Activated naive CD8-positive, alpha-beta T cell treated with anti-CD3 and anti-CD28 coated beads, Interleukin-2, amount 10 ng/mL, durations not matched to agents 7 days and 5 days (primary cell): Measurements from ENCODE around the gene ZC3H8. TPM values are rescaled to one million over a fixed set of nuclear protein-coding genes. Genes with fewer than 3 reads are reported as not detected.

Experiments used
- ATAC-seq: fragments of 150-1000 bp; cut with Tn5 transposase; one replicate; pipeline ENCODE4 v1.10.0; 2021; ENCODE audit warnings: low read depth, moderate library complexity
- POLR2A ChIA-PET: fragments of 350-600 bp; sonication (Branson Sonifier 250); formaldehyde crosslinking; loops from one replicate; lab custom pipeline; 2021; ENCODE audit warnings: antibody characterized with exemption; lab: Charles Lee
- DNase-seq: peaks from one replicate; pipeline ENCODE4 v3.0.0; 2021
- H3K27ac Mint-ChIP-seq: one replicate; pipeline ENCODE4 v1.8.0; 2022; ENCODE audit warnings: mild to moderate bottlenecking, mixed read lengths
- H3K27me3 Mint-ChIP-seq: one replicate; pipeline ENCODE4 v1.8.0; 2022; ENCODE audit warnings: mild to moderate bottlenecking, moderate library complexity, mixed read lengths
- H3K36me3 Mint-ChIP-seq: one replicate; pipeline ENCODE4 v1.8.0; 2021; ENCODE audit warnings: mild to moderate bottlenecking, mixed read lengths
- H3K4me1 Mint-ChIP-seq: one replicate; pipeline ENCODE4 v1.8.0; 2021; ENCODE audit warnings: mixed read lengths
- H3K4me3 Mint-ChIP-seq: one replicate; pipeline ENCODE4 v1.8.0; 2022; ENCODE audit warnings: mild to moderate bottlenecking, moderate library complexity, mixed read lengths
- H3K9me3 Mint-ChIP-seq: one replicate; pipeline ENCODE4 v1.8.0; 2021; ENCODE audit warnings: mixed read lengths
- total RNA-seq, 2 experiments: library from RNA; stranded (reverse); gene quantifications; one replicate each; pipeline ENCODE4 v1.2.3, GENCODE V29; 2021

Gene ZC3H8
- total RNA-seq, 2 experiments from 2014 or later, result 15.7 to 17.1 TPM

DNA sequence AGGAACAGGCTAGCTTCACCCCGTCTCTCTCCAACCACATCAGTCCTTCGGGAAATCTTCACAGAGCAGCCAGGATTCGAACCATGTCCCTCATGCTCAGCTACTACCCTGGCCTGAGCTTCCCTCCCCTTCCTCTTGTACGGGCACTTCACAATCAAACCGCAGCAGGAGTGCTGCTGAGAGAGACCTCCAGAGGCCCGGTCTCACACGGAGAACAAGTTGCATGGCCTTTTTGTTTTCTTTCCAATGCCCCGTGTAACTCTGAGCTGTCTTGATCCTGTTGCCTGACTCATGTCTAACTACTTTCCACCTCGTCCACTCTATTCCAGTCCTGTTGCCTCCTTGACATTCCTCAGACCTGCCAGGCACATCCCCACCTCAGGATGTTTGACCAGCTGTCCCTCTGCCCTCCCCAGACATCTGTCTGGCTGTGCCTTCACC, 91.3 kb downstream of the ZC3H8 start:
- peaks cover 8% of the 10 kb centered on the region for H3K27me3 Mint-ChIP-seq
- H3K36me3 Mint-ChIP-seq, result no peaks in the 10 kb centered on the region
- no peaks in the 10 kb centered on the region for H3K9me3 Mint-ChIP-seq
- no peak for ATAC-seq
- DNase-seq, result no peak
- no peak overlapping the region for H3K27ac Mint-ChIP-seq
- no peak overlapping the region for H3K4me3 Mint-ChIP-seq
- POLR2A ChIA-PET, result no interaction called here
- peaks cover 6% of the 10 kb centered on the region for H3K4me1 Mint-ChIP-seq

DNA sequence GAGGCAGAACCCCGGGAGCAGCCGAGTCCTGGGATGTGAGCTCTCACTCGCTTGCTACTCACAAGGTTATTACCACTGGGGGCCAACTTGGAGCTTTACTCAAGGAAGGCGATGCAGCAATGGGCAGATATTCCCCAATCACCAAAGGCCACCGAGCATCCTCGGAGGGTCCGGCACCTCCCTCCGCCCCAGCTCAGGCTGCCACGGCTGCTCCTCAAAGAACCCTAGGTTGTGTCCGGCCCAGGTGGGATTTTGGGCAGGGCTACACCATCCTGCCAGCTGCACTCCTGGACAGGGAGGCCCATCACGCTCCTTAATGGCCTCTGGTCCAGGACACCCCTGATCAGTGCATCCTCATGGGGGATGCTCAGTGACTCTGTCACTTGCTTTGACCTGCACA, 91.9 kb downstream of the ZC3H8 start:
- POLR2A ChIA-PET, result no interaction called here
- no peak for ATAC-seq
- no peak overlapping the region for H3K4me3 Mint-ChIP-seq

DNA sequence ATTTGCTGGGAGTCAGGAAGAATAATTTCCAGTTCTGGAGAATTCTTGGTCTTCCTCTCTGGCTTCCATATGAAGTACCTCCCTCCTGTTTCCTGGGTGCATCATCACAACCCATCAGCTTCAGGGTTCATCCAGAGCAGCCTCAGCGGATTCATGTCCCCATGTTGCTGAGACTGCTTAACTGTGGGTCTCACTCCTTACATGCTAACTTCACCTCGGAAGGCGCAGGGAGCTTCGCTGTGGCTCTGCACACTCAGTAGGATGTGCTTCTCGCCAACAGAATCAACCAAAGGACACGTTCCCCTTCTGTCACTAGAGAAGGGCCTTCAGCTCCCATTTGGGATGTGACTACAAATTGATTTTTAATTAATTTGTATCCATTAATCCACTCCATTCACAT, 92.5 kb downstream of the ZC3H8 start:
- H3K4me3 Mint-ChIP-seq, result no peak overlapping the region
- POLR2A ChIA-PET, result no interaction called here
- peaks cover 8% of the 10 kb centered on the region for H3K4me1 Mint-ChIP-seq
- no peaks in the 10 kb centered on the region for H3K9me3 Mint-ChIP-seq
- no peak overlapping the region for H3K27ac Mint-ChIP-seq
- H3K27me3 Mint-ChIP-seq, result peaks cover 10% of the 10 kb centered on the region
- DNase-seq (no peak), ATAC-seq (no peak)
- no peaks in the 10 kb centered on the region for H3K36me3 Mint-ChIP-seq

More for the DNA sequence above, 91.9 kb downstream of the ZC3H8 start:
- H3K36me3 Mint-ChIP-seq, result no peaks in the 10 kb centered on the region
- DNase-seq, result no peak
- H3K27ac Mint-ChIP-seq, result no peak overlapping the region
- peaks cover 6% of the 10 kb centered on the region for H3K4me1 Mint-ChIP-seq
- H3K9me3 Mint-ChIP-seq, result no peaks in the 10 kb centered on the region
- peaks cover 10% of the 10 kb centered on the region for H3K27me3 Mint-ChIP-seq

Other genes with a start within 250 kb of the ZC3H8 start
- gene TMEM87B, start 199.8 kb downstream of the ZC3H8 start, total RNA-seq, result 10 to 100 TPM; 20.1 to 24.2 TPM
- 1 to 10 TPM; 1.1 to 1.8 TPM for gene FBLN7, start 116.7 kb downstream of the ZC3H8 start, total RNA-seq
- gene ZC3H6, start 20.6 kb upstream of the ZC3H8 start, total RNA-seq, result 10 to 100 TPM; 21.3 to 22.5 TPM
- 10 to 100 TPM; 12.2 to 13.7 TPM for gene RGPD8, start 178.6 kb upstream of the ZC3H8 start, total RNA-seq
- gene TTL, start 227.1 kb upstream of the ZC3H8 start, total RNA-seq, result 10 to 100 TPM; 22.9 to 24.5 TPM